HepG2 (cell line): ENCODE data around the gene KRT10. TPM values are rescaled to one million over a fixed set of nuclear protein-coding genes. Genes with fewer than 3 reads are reported as not detected.

ENCODE experiments used
- ATF2 ChIP-seq: sonication (generic); formaldehyde crosslinking; IDR thresholded peaks from 2 replicates; pipeline ENCODE4 v1.4.0; 2020; ENCODE audit warnings: missing genetic modification reagents
- FUBP1 ChIP-seq: sonication (generic); formaldehyde crosslinking; IDR thresholded peaks from 2 replicates; pipeline ENCODE4 v1.5.1; 2020; ENCODE audit warnings: missing genetic modification reagents, mild to moderate bottlenecking, borderline replicate concordance
- HINFP ChIP-seq: sonication (generic); formaldehyde crosslinking; IDR thresholded peaks from 2 replicates; pipeline ENCODE4 v1.4.0; 2020; ENCODE audit warnings: low read depth, mild to moderate bottlenecking, missing genetic modification reagents
- ISX ChIP-seq: sonication (generic); formaldehyde crosslinking; conservative IDR thresholded peaks from 2 replicates; pipeline ENCODE4 v1.5.0; 2020; ENCODE audit warnings: missing genetic modification reagents
- KLF11 ChIP-seq: IDR thresholded peaks from 2 replicates; pipeline ENCODE4 v1.6.1; 2016; ENCODE audit warnings: missing compliant biosample characterization
- LRRFIP1 ChIP-seq: sonication (generic); formaldehyde crosslinking; conservative IDR thresholded peaks from 2 replicates; pipeline ENCODE4 v1.4.0; 2020; ENCODE audit warnings: missing genetic modification reagents
- MATR3 ChIP-seq: sonication (generic); formaldehyde crosslinking; IDR thresholded peaks from 2 replicates; pipeline ENCODE4 v1.4.0; 2020; ENCODE audit warnings: missing genetic modification reagents
- MLLT10 ChIP-seq: sonication (generic); formaldehyde crosslinking; IDR thresholded peaks from 2 replicates; pipeline ENCODE4 v1.4.0; 2020; ENCODE audit warnings: missing genetic modification reagents
- PITX1 ChIP-seq: sonication (generic); formaldehyde crosslinking; IDR thresholded peaks from 2 replicates; pipeline ENCODE4 v1.5.1; 2020; ENCODE audit warnings: mild to moderate bottlenecking, missing genetic modification reagents
- SMAD9 ChIP-seq: sonication (generic); formaldehyde crosslinking; IDR thresholded peaks from 2 replicates; pipeline ENCODE4 v1.5.1; 2020; ENCODE audit warnings: mild to moderate bottlenecking, missing genetic modification reagents
- SSRP1 ChIP-seq: IDR thresholded peaks from 2 replicates; pipeline ENCODE4 v1.6.1; 2016; ENCODE audit warnings: control low read depth
- ZNF614 ChIP-seq: IDR thresholded peaks from 2 replicates; pipeline ENCODE4 v1.6.1; 2018; ENCODE audit warnings: missing biosample characterization, missing genetic modification reagents, inconsistent platforms, borderline replicate concordance
- polyA plus RNA-seq, 8 experiments: library from polyadenylated mRNA; depleted of rRNA in 3 of 8; stranded (reverse) in 7 of 8; unstranded in 1 of 8; fragments of >200 nt; fragmentation: Illumina TruSeq in 4 of 8; extraction: Trizol in 4 of 8; gene quantifications; 2 replicates each; pipeline versions ENCODE4 v1.2.1 to v1.2.3, GENCODE V29; 2011 to 2016; ENCODE audit warnings: low read depth in 4 of 8, missing spikeins in 1 of 8, mixed read lengths in 1 of 8; ENCODE audit not compliant: insufficient read depth in 1 of 8
- total RNA-seq, 5 experiments: library from RNA; depleted of rRNA; stranded (reverse); fragments of >200 nt; fragmentation: Illumina TruSeq; extraction: Trizol; gene quantifications; 2 replicates each; pipeline ENCODE4 v1.2.3, GENCODE V29; 2016; ENCODE audit warnings: low read depth in 1 of 5
- TF ChIP-seq, protein P1 (sequence below): IDR thresholded peaks from 2 replicates; pipeline ENCODE4 v1.6.1; 2016; ENCODE audit warnings: low read depth, borderline replicate concordance
- TF ChIP-seq, protein P2 (sequence below): sonication (generic); formaldehyde crosslinking; IDR thresholded peaks from 2 replicates; pipeline ENCODE4 v1.5.1; 2020; ENCODE audit warnings: mild to moderate bottlenecking, missing genetic modification reagents, borderline replicate concordance
- TF ChIP-seq, protein P3 (sequence below): sonication (generic); formaldehyde crosslinking; IDR thresholded peaks from 2 replicates; pipeline ENCODE4 v1.4.0; 2020; ENCODE audit warnings: missing genetic modification reagents
- TF ChIP-seq, protein P4 (sequence below): sonication (generic); formaldehyde crosslinking; IDR thresholded peaks from 2 replicates; pipeline ENCODE4; 2020; ENCODE audit warnings: missing genetic modification reagents, mild to moderate bottlenecking, borderline replicate concordance

KRT10 gene
- total and polyA plus RNA-seq, 2 of the 13 experiments (the other 11 are each of a cell fraction or from before 2014, with no cell fraction given), result 25.1 to 27.5 TPM

DNA sequence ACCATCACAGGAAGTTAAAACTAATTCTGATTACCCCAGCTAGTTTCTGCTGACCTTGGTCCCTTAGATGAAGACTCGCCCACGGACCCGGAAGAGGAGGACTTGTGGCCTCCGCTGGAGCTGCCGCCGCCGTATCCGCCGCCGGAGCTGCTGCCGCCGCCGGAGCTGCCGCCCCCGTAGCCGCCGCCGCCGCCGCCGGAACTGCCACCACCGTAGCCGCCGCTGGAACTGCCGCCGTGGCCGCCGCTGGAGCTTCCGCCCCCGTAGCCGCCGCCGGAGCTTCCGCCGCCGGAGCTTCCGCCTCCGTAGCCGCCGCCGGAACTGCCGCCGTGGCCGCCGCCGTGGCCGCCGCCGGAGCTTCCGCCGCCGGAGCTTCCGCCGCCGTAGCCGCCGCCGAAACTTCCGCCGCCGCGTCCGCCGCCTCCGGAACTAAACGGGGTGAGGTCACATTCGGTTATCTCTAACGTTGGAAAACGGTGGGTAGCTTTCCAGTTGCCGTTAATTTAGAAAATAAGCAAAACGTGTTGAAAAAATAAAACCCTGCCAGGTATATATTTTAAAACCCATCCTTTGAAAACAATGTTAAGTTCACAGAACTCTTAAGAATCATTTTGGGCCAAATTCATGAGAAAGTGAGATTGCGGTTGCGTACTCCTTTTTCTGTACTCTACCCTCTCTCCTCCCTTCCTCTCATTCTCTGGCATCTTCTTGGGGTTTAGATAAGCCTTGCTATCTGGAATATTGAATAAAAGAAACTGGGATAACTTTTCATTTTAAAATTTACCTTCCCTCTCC lies 3.5 kb downstream of the KRT10 start (continued):
- no peak for TF ChIP-seq PITX1 (CRISPR knock-in tag)
- no peak for TF ChIP-seq MLLT10
- TF ChIP-seq LRRFIP1 (CRISPR knock-in tag), result no peak
- TF ChIP-seq ATF2, result peak; percentile 28; the same call in 1 of the 2 replicates
- no peak for TF ChIP-seq ISX
- no peak for TF ChIP-seq SMAD9 (CRISPR knock-in tag)
- TF ChIP-seq, protein P1, sequence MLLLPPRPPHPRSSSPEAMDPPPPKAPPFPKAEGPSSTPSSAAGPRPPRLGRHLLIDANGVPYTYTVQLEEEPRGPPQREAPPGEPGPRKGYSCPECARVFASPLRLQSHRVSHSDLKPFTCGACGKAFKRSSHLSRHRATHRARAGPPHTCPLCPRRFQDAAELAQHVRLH (CRISPR knock-in tag), result no peak
- TF ChIP-seq, protein P2, sequence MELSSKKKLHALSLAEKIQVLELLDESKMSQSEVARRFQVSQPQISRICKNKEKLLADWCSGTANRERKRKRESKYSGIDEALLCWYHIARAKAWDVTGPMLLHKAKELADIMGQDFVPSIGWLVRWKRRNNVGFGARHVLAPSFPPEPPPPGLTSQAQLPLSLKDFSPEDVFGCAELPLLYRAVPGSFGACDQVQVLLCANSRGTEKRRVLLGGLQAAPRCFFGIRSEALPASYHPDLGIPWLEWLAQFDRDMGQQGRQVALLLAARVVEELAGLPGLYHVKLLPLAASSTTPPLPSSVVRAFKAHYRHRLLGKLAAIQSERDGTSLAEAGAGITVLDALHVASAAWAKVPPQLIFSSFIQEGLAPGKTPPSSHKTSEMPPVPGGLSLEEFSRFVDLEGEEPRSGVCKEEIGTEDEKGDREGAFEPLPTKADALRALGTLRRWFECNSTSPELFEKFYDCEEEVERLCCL, result no peak
- TF ChIP-seq KLF11 (CRISPR knock-in tag), result no peak
- no peak for TF ChIP-seq SSRP1 (CRISPR knock-in tag)
- TF ChIP-seq MATR3 (CRISPR knock-in tag), result no peak
- no peak for TF ChIP-seq ZNF614
- TF ChIP-seq, protein P3, sequence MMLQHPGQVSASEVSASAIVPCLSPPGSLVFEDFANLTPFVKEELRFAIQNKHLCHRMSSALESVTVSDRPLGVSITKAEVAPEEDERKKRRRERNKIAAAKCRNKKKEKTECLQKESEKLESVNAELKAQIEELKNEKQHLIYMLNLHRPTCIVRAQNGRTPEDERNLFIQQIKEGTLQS (CRISPR knock-in tag), result 0 out of 2 replicates have a peak, but pooled peaks have one; percentile 27
- TF ChIP-seq, protein P4, sequence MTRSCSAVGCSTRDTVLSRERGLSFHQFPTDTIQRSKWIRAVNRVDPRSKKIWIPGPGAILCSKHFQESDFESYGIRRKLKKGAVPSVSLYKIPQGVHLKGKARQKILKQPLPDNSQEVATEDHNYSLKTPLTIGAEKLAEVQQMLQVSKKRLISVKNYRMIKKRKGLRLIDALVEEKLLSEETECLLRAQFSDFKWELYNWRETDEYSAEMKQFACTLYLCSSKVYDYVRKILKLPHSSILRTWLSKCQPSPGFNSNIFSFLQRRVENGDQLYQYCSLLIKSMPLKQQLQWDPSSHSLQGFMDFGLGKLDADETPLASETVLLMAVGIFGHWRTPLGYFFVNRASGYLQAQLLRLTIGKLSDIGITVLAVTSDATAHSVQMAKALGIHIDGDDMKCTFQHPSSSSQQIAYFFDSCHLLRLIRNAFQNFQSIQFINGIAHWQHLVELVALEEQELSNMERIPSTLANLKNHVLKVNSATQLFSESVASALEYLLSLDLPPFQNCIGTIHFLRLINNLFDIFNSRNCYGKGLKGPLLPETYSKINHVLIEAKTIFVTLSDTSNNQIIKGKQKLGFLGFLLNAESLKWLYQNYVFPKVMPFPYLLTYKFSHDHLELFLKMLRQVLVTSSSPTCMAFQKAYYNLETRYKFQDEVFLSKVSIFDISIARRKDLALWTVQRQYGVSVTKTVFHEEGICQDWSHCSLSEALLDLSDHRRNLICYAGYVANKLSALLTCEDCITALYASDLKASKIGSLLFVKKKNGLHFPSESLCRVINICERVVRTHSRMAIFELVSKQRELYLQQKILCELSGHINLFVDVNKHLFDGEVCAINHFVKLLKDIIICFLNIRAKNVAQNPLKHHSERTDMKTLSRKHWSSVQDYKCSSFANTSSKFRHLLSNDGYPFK (CRISPR knock-in tag), result peak; percentile 75; the same call in 1 of the 2 replicates
- peak; percentile 84 for TF ChIP-seq HINFP
- TF ChIP-seq FUBP1 (CRISPR knock-in tag), result no peak
